Fibroblast of lung (primary cell): ENCODE results near the gene NPPC. TPM values are rescaled to one million over a fixed set of nuclear protein-coding genes. Genes with fewer than 3 reads are reported as not detected.

Experiments used
- DNase-seq, 2 donors: peaks; one replicate each; pipeline versions ENCODE4 v3.0.0 to v3.0.0-alpha.2; 2010; ENCODE audit warnings: low read depth in 2 of 2
- H2AFZ ChIP-seq: 2 replicates; pipeline ENCODE4 v1.5.1; 2012; ENCODE audit warnings: low read length, control low read depth, inconsistent platforms
- H3K27ac ChIP-seq: 2 replicates; pipeline ENCODE4 v1.5.1; 2011; ENCODE audit warnings: low read length, control low read depth; ENCODE audit not compliant: insufficient read depth
- H3K27me3 ChIP-seq: 2 replicates; pipeline ENCODE4 v1.5.1; 2011; ENCODE audit warnings: mild to moderate bottlenecking, low read length; ENCODE audit not compliant: control insufficient read depth, insufficient read depth
- H3K36me3 ChIP-seq: 2 replicates; pipeline ENCODE4 v1.5.1; 2011; ENCODE audit warnings: low read length; ENCODE audit not compliant: control insufficient read depth, insufficient read depth
- H3K4me1 ChIP-seq: 2 replicates; pipeline ENCODE4 v1.5.1; 2011; ENCODE audit warnings: low read length; ENCODE audit not compliant: control insufficient read depth, insufficient read depth; ENCODE audit errors: extremely low read depth
- H3K4me2 ChIP-seq: 2 replicates; pipeline ENCODE4 v1.5.1; 2011; ENCODE audit warnings: low read length, control low read depth; ENCODE audit not compliant: insufficient read depth; ENCODE audit errors: extremely low read depth
- H3K4me3 ChIP-seq, 4 experiments: fragments of 200-600 bp in 1 of 4; sonication (generic) in 1 of 4; replicated peaks in 1 of 4; 2 replicates each; pipeline ENCODE4 v1.5.1; 2011 to 2016; ENCODE audit warnings: low read length in 4 of 4, low read depth in 3 of 4, mild to moderate bottlenecking in 3 of 4, control low read depth in 2 of 4, inconsistent platforms in 1 of 4, mixed read lengths in 1 of 4; ENCODE audit not compliant: insufficient read depth in 1 of 4; ENCODE audit errors: control extremely low read depth in 1 of 4
- H3K79me2 ChIP-seq: 2 replicates; pipeline ENCODE4 v1.5.1; 2012; ENCODE audit warnings: mild to moderate bottlenecking, low read length, inconsistent platforms; ENCODE audit not compliant: control insufficient read depth, insufficient read depth
- H3K9ac ChIP-seq: 2 replicates; pipeline ENCODE4 v1.5.1; 2011; ENCODE audit warnings: mild to moderate bottlenecking, low read length, control low read depth; ENCODE audit not compliant: insufficient read depth
- H3K9me3 ChIP-seq: 2 replicates; pipeline ENCODE4 v1.5.1; 2012; ENCODE audit warnings: low read depth, low read length; ENCODE audit not compliant: control insufficient read depth, insufficient read depth
- H4K20me1 ChIP-seq: 2 replicates; pipeline ENCODE4 v1.5.1; 2011; ENCODE audit warnings: low read length; ENCODE audit not compliant: control insufficient read depth, insufficient read depth; ENCODE audit errors: extremely low read depth
- CTCF ChIP-seq, 2 donors: IDR thresholded peaks in 1 of 2; conservative IDR thresholded peaks in 1 of 2; 1 replicate in 1 of 2; 2 replicates in 1 of 2; pipeline ENCODE4 v1.5.1; 2011 to 2012; ENCODE audit warnings: low read length in 2 of 2, control low read depth in 1 of 2, inconsistent platforms in 1 of 2, low read depth in 1 of 2, mild to moderate bottlenecking in 1 of 2
- EZH2 ChIP-seq: IDR thresholded peaks from 2 replicates; pipeline ENCODE4 v1.5.1; 2012; ENCODE audit warnings: low read length, control low read depth, mild to moderate bottlenecking; ENCODE audit errors: missing control alignments
- polyA plus RNA-seq, 2 donors: library from polyadenylated mRNA; depleted of rRNA in 1 of 2; stranded (reverse) in 1 of 2; unstranded in 1 of 2; fragments of >200 nt; gene quantifications; 2 replicates each; pipeline ENCODE4 v1.2.1, GENCODE V29; 2011 to 2012; ENCODE audit warnings: missing spikeins in 1 of 2
- total RNA-seq: library from RNA; depleted of rRNA; stranded (reverse); fragments of >200 nt; gene quantifications from 2 replicates; pipeline ENCODE4 v1.2.1, GENCODE V29; 2014

The NPPC gene
- total and polyA plus RNA-seq, 2 donors (not counting 1 experiment from before 2014, with no cell fraction given) = not detected

- TF ChIP-seq CTCF (conservative IDR thresholded peaks at IDR 0.05 in 1 of 2, IDR thresholded peaks at IDR 0.05 in 1 of 2; ENCODE audit: low read depth in 1 of 2, low read length in 2 of 2) = no peak
- TF ChIP-seq EZH2 = no peak
- Histone ChIP-seq H3K9ac (no peak overlapping the region), H3K4me3 (no peak overlapping the region), H3K36me3 (no peaks in the 10 kb centered on the region), H3K27ac (no peak overlapping the region), H3K9me3 (no peaks in the 10 kb centered on the region), H3K4me1 (no peaks in the 10 kb centered on the region), H4K20me1 (no peaks in the 10 kb centered on the region), H3K4me2 (no peak overlapping the region), H2AFZ (no peak overlapping the region), H3K27me3 (no peaks in the 10 kb centered on the region), H3K79me2 (no peaks in the 10 kb centered on the region)
- DNase-seq = no peak
Measured at GRCh38 chr2:231891514-231891905, 34.7 kb downstream of the NPPC start.

- H3K4me3 ChIP-seq = no peak overlapping the region
- no peaks in the 10 kb centered on the region for H3K9me3 ChIP-seq
- no peaks in the 10 kb centered on the region for H3K27me3 ChIP-seq
- H4K20me1 ChIP-seq = no peaks in the 10 kb centered on the region
- no peak for DNase-seq
- H3K4me2 ChIP-seq = no peak overlapping the region
- H2AFZ ChIP-seq = no peak overlapping the region
- TF ChIP-seq EZH2 (no peak), CTCF (conservative IDR thresholded peaks at IDR 0.05 in 1 of 2, IDR thresholded peaks at IDR 0.05 in 1 of 2; ENCODE audit: low read depth in 1 of 2, low read length in 2 of 2) (no peak)
- no peaks in the 10 kb centered on the region for H3K4me1 ChIP-seq
- H3K79me2 ChIP-seq = no peaks in the 10 kb centered on the region
- H3K27ac ChIP-seq = no peak overlapping the region
- H3K9ac ChIP-seq = no peak overlapping the region
- H3K36me3 ChIP-seq = no peaks in the 10 kb centered on the region
Measured at GRCh38 chr2:231890896-231891513, 35.2 kb downstream of the NPPC start.

- TF ChIP-seq CTCF (conservative IDR thresholded peaks at IDR 0.05 in 1 of 2, IDR thresholded peaks at IDR 0.05 in 1 of 2; ENCODE audit: low read depth in 1 of 2, low read length in 2 of 2) (no peak), EZH2 (no peak)
- H3K4me1 ChIP-seq = no peaks in the 10 kb centered on the region
- H4K20me1 ChIP-seq = no peaks in the 10 kb centered on the region
- H3K9ac ChIP-seq = no peak overlapping the region
- no peak overlapping the region for H3K4me2 ChIP-seq
- H3K27me3 ChIP-seq = peaks cover 6% of the 10 kb centered on the region
- no peak overlapping the region for H3K27ac ChIP-seq
- H3K36me3 ChIP-seq = no peaks in the 10 kb centered on the region
- H3K79me2 ChIP-seq = no peaks in the 10 kb centered on the region
- no peak for DNase-seq
- no peak overlapping the region for H3K4me3 ChIP-seq
- H2AFZ ChIP-seq = no peak overlapping the region
- no peaks in the 10 kb centered on the region for H3K9me3 ChIP-seq
Measured at GRCh38 chr2:231887756-231888155, 38.4 kb downstream of the NPPC start.
